GM23338 (cell line): Measurements from ENCODE around the gene CRABP1. TPM values are rescaled to one million over a fixed set of nuclear protein-coding genes. Genes with fewer than 3 reads are reported as not detected.

ENCODE experiments used
- ATAC-seq: fragments of 200-7000 bp; cut with Tn5 transposase; 3 replicates; pipeline ENCODE4 v1.9.1; 2020
- DNase-seq: peaks from one replicate; pipeline ENCODE4 v3.0.0-alpha.2; 2015; ENCODE audit warnings: low spot score
- H2AFZ ChIP-seq: fragments of 200-600 bp; sonication (generic); 2 replicates; pipeline ENCODE4 v1.8.0; 2016; ENCODE audit warnings: antibody characterized with exemption, mild to moderate bottlenecking, moderate library complexity
- H3F3A ChIP-seq: fragments of 200-600 bp; sonication (generic); replicated peaks from 2 replicates; pipeline ENCODE4 v1.8.0; 2017; ENCODE audit warnings: antibody characterized with exemption, mixed run types, low read depth
- H3K27ac ChIP-seq: fragments of 200-600 bp; sonication (generic); 2 replicates; pipeline ENCODE4 v1.6.1; 2016; ENCODE audit warnings: low read depth
- H3K27me3 ChIP-seq: fragments of 200-600 bp; sonication (generic); 2 replicates; pipeline ENCODE4 v1.8.0; 2016; ENCODE audit warnings: mild to moderate bottlenecking, mixed run types, moderate library complexity; ENCODE audit not compliant: insufficient read depth
- H3K36me3 ChIP-seq: fragments of 200-600 bp; sonication (generic); 2 replicates; pipeline ENCODE4 v1.8.0; 2016; ENCODE audit warnings: mild to moderate bottlenecking; ENCODE audit not compliant: insufficient read depth
- H3K4me1 ChIP-seq: fragments of 200-600 bp; sonication (generic); 2 replicates; pipeline ENCODE4 v1.8.0; 2016; ENCODE audit warnings: mild to moderate bottlenecking, moderate library complexity; ENCODE audit not compliant: insufficient read depth
- H3K4me2 ChIP-seq: fragments of 200-600 bp; sonication (generic); 2 replicates; pipeline ENCODE4 v1.7.1; 2017; ENCODE audit warnings: mixed run types
- H3K4me3 ChIP-seq: fragments of 200-600 bp; sonication (generic); 2 replicates; pipeline ENCODE4 v1.6.1; 2016; ENCODE audit warnings: mixed run types
- H3K79me2 ChIP-seq: fragments of 200-600 bp; sonication (generic); replicated peaks from 2 replicates; pipeline ENCODE4 v1.8.0; 2017; ENCODE audit warnings: mild to moderate bottlenecking; ENCODE audit not compliant: insufficient read depth
- H3K9me2 ChIP-seq: fragments of 200-600 bp; sonication (generic); 2 replicates; pipeline ENCODE4 v1.8.0; 2017; ENCODE audit not compliant: insufficient read depth
- H4K20me1 ChIP-seq: fragments of 200-600 bp; sonication (generic); replicated peaks from 2 replicates; pipeline ENCODE4 v1.8.0; 2017; ENCODE audit warnings: mild to moderate bottlenecking; ENCODE audit not compliant: insufficient read depth
- H3K27ac Mint-ChIP-seq: 2 replicates; pipeline ENCODE4 v1.8.0; 2020; ENCODE audit warnings: inconsistent platforms, mild to moderate bottlenecking, moderate library complexity, mixed read lengths
- H3K27me3 Mint-ChIP-seq: 3 replicates; pipeline ENCODE4 v1.8.0; 2022; ENCODE audit warnings: low read depth, mild to moderate bottlenecking, moderate library complexity, mixed read lengths, inconsistent platforms; ENCODE audit not compliant: insufficient read depth, poor library complexity
- H3K36me3 Mint-ChIP-seq: 3 replicates; pipeline ENCODE4 v1.8.0; 2021; ENCODE audit warnings: low read depth, mild to moderate bottlenecking, inconsistent platforms, moderate library complexity, mixed read lengths
- H3K4me1 Mint-ChIP-seq: 3 replicates; pipeline ENCODE4 v1.8.0; 2020; ENCODE audit warnings: mild to moderate bottlenecking, inconsistent platforms, mixed read lengths
- H3K4me3 Mint-ChIP-seq: 3 replicates; pipeline ENCODE4 v1.8.0; 2021; ENCODE audit warnings: moderate library complexity, mild to moderate bottlenecking, inconsistent platforms, mixed read lengths
- H3K9me3 Mint-ChIP-seq: 3 replicates; pipeline ENCODE4 v1.8.0; 2020; ENCODE audit warnings: moderate library complexity, mild to moderate bottlenecking, inconsistent platforms, mixed read lengths
- CREB1 ChIP-seq: fragments of 250-450 bp; sonication (Bioruptor Pico); IDR thresholded peaks from 2 replicates; pipeline ENCODE4 v1.5.0; 2020; ENCODE audit warnings: low read depth, mild to moderate bottlenecking, moderate library complexity
- EZH2 ChIP-seq: fragments of 200-600 bp; sonication (generic); IDR thresholded peaks from one replicate; pipeline ENCODE4 v1.8.0; 2017; ENCODE audit warnings: antibody characterized with exemption, mild to moderate bottlenecking, low read depth; ENCODE audit not compliant: unreplicated experiment
- EZH2phosphoT487 ChIP-seq: fragments of 200-600 bp; sonication (generic); IDR thresholded peaks from one replicate; pipeline ENCODE4 v1.8.1; 2018; ENCODE audit warnings: antibody characterized with exemption; ENCODE audit not compliant: unreplicated experiment
- JUNB ChIP-seq: IDR thresholded peaks from one replicate; pipeline ENCODE4 v1.6.1; 2016; ENCODE audit warnings: antibody characterized with exemption; ENCODE audit not compliant: unreplicated experiment
- NANOG ChIP-seq: IDR thresholded peaks from 2 replicates; pipeline ENCODE4 v1.6.1; 2016; ENCODE audit warnings: antibody characterized with exemption, borderline replicate concordance
- POLR2AphosphoS5 ChIP-seq: IDR thresholded peaks from 2 replicates; pipeline ENCODE4 v1.6.1; 2016; ENCODE audit warnings: antibody characterized with exemption, low read depth
- STAT1 ChIP-seq: IDR thresholded peaks from one replicate; pipeline ENCODE4 v1.6.1; 2016; ENCODE audit warnings: antibody characterized with exemption; ENCODE audit not compliant: unreplicated experiment
- ZNF114 ChIP-seq: fragments of 250-450 bp; sonication (Bioruptor Pico); IDR thresholded peaks from 2 replicates; pipeline ENCODE4 v1.5.0; 2020; ENCODE audit warnings: mild to moderate bottlenecking, moderate library complexity
- ZNF331 ChIP-seq: fragments of 250-450 bp; sonication (Bioruptor Pico); IDR thresholded peaks from 2 replicates; pipeline ENCODE4 v1.5.0; 2020; ENCODE audit warnings: low read depth, mild to moderate bottlenecking, moderate library complexity
- polyA plus RNA-seq: library from polyadenylated mRNA; unstranded; fragments of >200 nt; fragmentation: Nextera tagmentation; extraction: Ambion mirVana; gene quantifications from 2 replicates; pipeline ENCODE4 v1.2.1, GENCODE V29; 2016
- total RNA-seq: library from RNA; depleted of rRNA; stranded (reverse); fragments of >200 nt; shearing (Covaris generic); gene quantifications from 2 replicates; pipeline ENCODE4 v1.2.3, GENCODE V29; 2014
- TF ChIP-seq, protein P1 (sequence below), 2 experiments: fragments of 200-600 bp in 1 of 2; sonication (generic) in 1 of 2; conservative IDR thresholded peaks; 2 replicates each; pipeline versions ENCODE4 v1.5.1 to v1.6.1; 2016 to 2017; ENCODE audit warnings: antibody characterized with exemption in 2 of 2, low read depth in 2 of 2, mild to moderate bottlenecking in 2 of 2, moderate library complexity in 1 of 2
- TF ChIP-seq, protein P2 (sequence below): IDR thresholded peaks from 2 replicates; pipeline ENCODE4 v1.6.1; 2016; ENCODE audit warnings: antibody characterized with exemption
- TF ChIP-seq, protein P3 (sequence below): IDR thresholded peaks from one replicate; pipeline ENCODE4 v1.6.1; 2018; ENCODE audit warnings: antibody characterized with exemption; ENCODE audit not compliant: unreplicated experiment
- TF ChIP-seq, protein P4 (sequence below): fragments of 250-450 bp; sonication (Bioruptor Pico); IDR thresholded peaks from 2 replicates; pipeline ENCODE4 v1.5.0; 2020; ENCODE audit warnings: mild to moderate bottlenecking, moderate library complexity

CRABP1 gene
- total and polyA plus RNA-seq, 2 experiments from 2014 or later, result 156 to 522 TPM

DNA sequence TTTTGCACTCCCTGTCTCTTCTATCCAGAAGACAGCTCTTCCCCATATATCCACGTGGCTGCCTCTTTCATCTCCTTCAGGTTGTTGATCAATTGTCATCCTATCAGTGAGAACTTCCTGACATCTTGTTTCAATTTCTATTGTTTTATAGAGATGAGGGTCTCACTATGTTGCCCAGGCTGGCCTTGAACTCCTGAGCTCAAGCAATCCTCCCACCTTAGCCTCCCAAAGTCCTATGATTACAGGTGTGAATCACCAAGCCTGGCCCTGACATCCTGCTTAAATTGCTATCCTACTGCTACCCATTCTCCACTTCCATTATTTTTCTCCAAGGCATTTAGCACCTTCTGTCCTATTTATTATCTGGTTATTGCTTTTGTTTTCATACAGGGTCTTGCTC lies 53.0 kb downstream of the CRABP1 start:
- Histone ChIP-seq H4K20me1 (no peaks in the 10 kb centered on the region), H2AFZ (no peak overlapping the region), H3K36me3 (no peaks in the 10 kb centered on the region), H3K4me3 (no peak overlapping the region), H3K4me1 (peaks cover 19% of the 10 kb centered on the region), H3K27me3 (no peaks in the 10 kb centered on the region), H3K27ac (no peak overlapping the region), H3K79me2 (no peaks in the 10 kb centered on the region), H3K9me2 (0 out of 2 replicates have a peak, but pooled peaks cover 3% of the 10 kb centered on the region), H3K4me2 (no peak overlapping the region), H3F3A (no peaks in the 10 kb centered on the region)
- H3K9me3 Mint-ChIP-seq, result no peaks in the 10 kb centered on the region; the same call in 2 of the 3 replicates
- no peaks in the 10 kb centered on the region for H3K36me3 Mint-ChIP-seq
- peaks cover 46% of the 10 kb centered on the region for H3K4me1 Mint-ChIP-seq
- TF ChIP-seq EZH2phosphoT487 (no peak), CREB1 (no peak), JUNB (no peak), STAT1 (no peak), NANOG (no peak), EZH2 (no peak), POLR2AphosphoS5 (no peak), ZNF331 (no peak), ZNF114 (no peak)
- TF ChIP-seq, protein P1, sequence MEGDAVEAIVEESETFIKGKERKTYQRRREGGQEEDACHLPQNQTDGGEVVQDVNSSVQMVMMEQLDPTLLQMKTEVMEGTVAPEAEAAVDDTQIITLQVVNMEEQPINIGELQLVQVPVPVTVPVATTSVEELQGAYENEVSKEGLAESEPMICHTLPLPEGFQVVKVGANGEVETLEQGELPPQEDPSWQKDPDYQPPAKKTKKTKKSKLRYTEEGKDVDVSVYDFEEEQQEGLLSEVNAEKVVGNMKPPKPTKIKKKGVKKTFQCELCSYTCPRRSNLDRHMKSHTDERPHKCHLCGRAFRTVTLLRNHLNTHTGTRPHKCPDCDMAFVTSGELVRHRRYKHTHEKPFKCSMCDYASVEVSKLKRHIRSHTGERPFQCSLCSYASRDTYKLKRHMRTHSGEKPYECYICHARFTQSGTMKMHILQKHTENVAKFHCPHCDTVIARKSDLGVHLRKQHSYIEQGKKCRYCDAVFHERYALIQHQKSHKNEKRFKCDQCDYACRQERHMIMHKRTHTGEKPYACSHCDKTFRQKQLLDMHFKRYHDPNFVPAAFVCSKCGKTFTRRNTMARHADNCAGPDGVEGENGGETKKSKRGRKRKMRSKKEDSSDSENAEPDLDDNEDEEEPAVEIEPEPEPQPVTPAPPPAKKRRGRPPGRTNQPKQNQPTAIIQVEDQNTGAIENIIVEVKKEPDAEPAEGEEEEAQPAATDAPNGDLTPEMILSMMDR (conservative IDR thresholded peaks at IDR 0.05; ENCODE audit: low read depth in 2 of 2), result no peak
- TF ChIP-seq, protein P2, sequence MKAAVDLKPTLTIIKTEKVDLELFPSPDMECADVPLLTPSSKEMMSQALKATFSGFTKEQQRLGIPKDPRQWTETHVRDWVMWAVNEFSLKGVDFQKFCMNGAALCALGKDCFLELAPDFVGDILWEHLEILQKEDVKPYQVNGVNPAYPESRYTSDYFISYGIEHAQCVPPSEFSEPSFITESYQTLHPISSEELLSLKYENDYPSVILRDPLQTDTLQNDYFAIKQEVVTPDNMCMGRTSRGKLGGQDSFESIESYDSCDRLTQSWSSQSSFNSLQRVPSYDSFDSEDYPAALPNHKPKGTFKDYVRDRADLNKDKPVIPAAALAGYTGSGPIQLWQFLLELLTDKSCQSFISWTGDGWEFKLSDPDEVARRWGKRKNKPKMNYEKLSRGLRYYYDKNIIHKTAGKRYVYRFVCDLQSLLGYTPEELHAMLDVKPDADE, result no peak
- TF ChIP-seq, protein P3, sequence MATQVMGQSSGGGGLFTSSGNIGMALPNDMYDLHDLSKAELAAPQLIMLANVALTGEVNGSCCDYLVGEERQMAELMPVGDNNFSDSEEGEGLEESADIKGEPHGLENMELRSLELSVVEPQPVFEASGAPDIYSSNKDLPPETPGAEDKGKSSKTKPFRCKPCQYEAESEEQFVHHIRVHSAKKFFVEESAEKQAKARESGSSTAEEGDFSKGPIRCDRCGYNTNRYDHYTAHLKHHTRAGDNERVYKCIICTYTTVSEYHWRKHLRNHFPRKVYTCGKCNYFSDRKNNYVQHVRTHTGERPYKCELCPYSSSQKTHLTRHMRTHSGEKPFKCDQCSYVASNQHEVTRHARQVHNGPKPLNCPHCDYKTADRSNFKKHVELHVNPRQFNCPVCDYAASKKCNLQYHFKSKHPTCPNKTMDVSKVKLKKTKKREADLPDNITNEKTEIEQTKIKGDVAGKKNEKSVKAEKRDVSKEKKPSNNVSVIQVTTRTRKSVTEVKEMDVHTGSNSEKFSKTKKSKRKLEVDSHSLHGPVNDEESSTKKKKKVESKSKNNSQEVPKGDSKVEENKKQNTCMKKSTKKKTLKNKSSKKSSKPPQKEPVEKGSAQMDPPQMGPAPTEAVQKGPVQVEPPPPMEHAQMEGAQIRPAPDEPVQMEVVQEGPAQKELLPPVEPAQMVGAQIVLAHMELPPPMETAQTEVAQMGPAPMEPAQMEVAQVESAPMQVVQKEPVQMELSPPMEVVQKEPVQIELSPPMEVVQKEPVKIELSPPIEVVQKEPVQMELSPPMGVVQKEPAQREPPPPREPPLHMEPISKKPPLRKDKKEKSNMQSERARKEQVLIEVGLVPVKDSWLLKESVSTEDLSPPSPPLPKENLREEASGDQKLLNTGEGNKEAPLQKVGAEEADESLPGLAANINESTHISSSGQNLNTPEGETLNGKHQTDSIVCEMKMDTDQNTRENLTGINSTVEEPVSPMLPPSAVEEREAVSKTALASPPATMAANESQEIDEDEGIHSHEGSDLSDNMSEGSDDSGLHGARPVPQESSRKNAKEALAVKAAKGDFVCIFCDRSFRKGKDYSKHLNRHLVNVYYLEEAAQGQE, result no peak
- TF ChIP-seq, protein P4, sequence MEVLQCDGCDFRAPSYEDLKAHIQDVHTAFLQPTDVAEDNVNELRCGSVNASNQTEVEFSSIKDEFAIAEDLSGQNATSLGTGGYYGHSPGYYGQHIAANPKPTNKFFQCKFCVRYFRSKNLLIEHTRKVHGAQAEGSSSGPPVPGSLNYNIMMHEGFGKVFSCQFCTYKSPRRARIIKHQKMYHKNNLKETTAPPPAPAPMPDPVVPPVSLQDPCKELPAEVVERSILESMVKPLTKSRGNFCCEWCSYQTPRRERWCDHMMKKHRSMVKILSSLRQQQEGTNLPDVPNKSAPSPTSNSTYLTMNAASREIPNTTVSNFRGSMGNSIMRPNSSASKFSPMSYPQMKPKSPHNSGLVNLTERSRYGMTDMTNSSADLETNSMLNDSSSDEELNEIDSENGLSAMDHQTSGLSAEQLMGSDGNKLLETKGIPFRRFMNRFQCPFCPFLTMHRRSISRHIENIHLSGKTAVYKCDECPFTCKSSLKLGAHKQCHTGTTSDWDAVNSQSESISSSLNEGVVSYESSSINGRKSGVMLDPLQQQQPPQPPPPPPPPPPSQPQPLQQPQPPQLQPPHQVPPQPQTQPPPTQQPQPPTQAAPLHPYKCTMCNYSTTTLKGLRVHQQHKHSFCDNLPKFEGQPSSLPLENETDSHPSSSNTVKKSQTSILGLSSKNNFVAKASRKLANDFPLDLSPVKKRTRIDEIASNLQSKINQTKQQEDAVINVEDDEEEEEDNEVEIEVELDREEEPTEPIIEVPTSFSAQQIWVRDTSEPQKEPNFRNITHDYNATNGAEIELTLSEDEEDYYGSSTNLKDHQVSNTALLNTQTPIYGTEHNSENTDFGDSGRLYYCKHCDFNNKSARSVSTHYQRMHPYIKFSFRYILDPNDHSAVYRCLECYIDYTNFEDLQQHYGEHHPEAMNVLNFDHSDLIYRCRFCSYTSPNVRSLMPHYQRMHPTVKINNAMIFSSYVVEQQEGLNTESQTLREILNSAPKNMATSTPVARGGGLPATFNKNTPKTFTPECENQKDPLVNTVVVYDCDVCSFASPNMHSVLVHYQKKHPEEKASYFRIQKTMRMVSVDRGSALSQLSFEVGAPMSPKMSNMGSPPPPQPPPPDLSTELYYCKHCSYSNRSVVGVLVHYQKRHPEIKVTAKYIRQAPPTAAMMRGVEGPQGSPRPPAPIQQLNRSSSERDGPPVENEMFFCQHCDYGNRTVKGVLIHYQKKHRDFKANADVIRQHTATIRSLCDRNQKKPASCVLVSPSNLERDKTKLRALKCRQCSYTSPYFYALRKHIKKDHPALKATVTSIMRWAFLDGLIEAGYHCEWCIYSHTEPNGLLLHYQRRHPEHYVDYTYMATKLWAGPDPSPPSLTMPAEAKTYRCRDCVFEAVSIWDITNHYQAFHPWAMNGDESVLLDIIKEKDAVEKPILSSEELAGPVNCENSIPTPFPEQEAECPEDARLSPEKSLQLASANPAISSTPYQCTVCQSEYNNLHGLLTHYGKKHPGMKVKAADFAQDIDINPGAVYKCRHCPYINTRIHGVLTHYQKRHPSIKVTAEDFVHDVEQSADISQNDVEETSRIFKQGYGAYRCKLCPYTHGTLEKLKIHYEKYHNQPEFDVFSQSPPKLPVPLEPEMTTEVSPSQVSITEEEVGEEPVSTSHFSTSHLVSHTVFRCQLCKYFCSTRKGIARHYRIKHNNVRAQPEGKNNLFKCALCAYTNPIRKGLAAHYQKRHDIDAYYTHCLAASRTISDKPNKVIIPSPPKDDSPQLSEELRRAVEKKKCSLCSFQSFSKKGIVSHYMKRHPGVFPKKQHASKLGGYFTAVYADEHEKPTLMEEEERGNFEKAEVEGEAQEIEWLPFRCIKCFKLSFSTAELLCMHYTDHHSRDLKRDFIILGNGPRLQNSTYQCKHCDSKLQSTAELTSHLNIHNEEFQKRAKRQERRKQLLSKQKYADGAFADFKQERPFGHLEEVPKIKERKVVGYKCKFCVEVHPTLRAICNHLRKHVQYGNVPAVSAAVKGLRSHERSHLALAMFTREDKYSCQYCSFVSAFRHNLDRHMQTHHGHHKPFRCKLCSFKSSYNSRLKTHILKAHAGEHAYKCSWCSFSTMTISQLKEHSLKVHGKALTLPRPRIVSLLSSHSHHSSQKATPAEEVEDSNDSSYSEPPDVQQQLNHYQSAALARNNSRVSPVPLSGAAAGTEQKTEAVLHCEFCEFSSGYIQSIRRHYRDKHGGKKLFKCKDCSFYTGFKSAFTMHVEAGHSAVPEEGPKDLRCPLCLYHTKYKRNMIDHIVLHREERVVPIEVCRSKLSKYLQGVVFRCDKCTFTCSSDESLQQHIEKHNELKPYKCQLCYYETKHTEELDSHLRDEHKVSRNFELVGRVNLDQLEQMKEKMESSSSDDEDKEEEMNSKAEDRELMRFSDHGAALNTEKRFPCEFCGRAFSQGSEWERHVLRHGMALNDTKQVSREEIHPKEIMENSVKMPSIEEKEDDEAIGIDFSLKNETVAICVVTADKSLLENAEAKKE (CRISPR knock-in tag), result no peak
- ATAC-seq (no peak), DNase-seq (no peak)
- peaks cover 5% of the 10 kb centered on the region for H3K27me3 Mint-ChIP-seq
- no peak overlapping the region for H3K27ac Mint-ChIP-seq
- H3K4me3 Mint-ChIP-seq, result no peak overlapping the region; the same call in 2 of the 3 replicates
